Measurements from ENCODE around the gene INTS7.

INTS7 gene

DNA sequence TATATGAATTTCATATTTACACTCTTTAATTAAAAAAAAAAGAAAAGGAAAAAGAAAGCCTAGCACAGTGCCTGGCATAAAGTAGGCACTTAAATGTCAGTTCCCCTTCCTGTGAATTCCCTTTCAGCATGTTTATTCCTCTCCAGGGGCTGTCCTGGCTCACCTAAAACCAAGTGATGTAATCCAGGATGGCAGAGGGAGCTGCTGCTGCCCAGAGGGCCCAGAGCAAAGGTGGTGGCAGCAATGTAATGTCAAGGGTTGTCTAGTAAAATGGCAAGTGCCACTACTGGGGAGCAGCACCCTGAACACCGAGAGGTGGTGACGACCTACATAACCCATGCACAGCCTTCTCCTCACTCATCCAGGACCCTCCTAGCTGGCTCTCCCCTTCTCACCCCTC is 126.4 kb downstream of the INTS7 start:
- DNase-seq (ENCODE audit: low spot score): no peak

DNA sequence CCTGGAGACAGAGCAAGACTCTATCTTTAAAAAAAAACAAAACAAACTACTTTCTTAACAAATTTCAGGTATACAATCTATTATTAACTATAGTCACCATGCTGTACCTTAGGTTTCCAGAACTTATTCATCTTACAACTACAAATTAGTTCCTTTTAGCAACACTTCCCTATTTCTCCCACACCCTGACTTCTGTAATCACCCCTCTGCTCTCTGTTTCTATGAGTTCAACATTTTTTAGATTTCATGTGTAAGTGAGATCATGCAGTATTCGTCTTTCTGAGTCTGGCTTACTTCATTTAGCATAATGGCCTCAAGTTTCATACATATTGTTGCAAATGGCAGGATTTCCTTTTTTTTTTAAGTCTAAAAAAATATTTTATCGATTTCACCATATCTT is 126.9 kb downstream of the INTS7 start:
- no peak for DNase-seq (ENCODE audit: low spot score)

DNA sequence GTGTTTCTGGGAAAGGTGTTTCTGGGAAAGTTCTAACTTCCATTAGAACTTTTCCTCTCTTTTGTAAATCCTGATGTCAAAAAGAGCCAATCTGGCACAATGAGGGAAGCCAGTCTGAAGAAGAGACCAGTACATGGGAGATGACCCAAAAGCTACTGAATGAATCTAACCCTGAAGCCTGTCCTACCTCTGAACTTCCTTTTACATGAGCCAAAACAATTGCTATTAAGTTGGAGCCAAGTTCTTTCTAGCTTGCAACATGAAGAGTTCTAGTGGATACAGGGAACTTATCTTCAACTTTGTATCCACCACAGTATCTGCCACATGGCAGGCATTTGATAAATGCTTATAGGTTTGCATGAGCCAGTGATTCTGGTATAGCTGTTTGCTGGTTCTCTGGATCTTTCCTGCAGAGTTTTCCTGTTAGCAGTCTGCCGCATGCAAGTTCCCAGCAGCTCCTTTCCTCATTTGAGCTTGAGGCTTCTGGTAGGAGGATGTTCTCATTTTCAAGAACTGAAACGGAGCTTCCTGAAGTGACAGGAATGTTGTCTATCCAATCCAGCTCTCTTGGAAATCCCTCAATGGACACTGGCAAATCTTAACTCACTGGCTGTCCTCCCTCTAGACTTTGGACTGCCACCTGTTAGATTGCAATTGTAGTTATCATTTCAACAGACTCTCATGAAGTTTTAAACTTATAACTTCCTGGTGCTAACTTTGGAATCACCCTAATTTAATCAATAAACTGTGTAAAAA is 131.7 kb downstream of the INTS7 start:
- no peak for DNase-seq (ENCODE audit: low spot score)

DNA sequence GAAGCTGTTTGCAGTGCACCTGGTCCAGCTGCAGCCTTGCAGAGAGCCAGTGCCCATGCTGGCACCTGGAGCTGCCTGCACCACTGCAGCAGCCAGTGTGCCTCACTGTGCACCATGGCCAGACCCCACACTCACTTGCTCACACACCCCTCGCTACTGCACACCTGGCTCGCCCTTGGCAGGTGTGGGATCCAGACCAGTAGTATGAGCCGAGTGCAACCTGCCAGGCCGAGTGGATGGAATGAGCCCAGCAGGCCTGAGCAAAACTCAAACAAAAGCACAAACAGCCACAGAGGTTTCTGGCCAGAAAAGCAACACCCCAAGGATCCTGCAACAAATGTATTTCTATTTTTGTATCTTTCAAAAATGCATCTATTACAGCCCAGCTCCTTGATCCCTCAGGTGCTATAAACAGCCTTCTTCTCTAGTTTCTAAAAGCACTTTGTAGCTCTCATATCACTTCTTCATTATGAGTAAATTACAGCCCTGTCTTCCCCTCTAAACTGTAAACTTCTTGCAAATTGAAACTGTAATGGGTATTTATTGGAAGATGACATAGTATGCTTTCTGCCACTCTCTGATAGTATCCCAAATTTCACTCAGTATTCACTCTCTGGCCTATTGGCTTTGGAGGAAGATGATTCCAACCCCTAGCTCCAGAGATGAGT is 132.6 kb downstream of the INTS7 start:
- DNase-seq (ENCODE audit: low spot score): no peak

DNA sequence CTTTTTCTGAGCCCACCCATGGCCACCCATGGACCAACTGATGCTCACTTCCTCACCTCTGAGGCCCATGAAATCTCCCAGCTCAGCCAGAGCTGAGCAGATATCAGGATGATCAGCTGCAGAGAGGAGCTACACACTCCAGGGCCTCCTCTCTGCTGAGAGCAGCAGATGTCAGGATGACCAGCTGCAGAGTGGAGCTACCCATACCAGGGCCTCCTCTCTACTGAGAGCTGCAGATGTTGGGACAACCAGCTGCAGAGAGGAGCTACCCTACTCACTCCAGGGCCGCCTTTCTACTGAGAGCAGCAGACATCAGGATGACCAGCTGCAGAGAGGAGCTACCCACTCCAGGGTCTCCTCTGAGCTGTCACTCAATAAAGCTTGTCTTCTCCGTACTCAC is 133.4 kb downstream of the INTS7 start:
- DNase-seq (ENCODE audit: low spot score): no peak

DNA sequence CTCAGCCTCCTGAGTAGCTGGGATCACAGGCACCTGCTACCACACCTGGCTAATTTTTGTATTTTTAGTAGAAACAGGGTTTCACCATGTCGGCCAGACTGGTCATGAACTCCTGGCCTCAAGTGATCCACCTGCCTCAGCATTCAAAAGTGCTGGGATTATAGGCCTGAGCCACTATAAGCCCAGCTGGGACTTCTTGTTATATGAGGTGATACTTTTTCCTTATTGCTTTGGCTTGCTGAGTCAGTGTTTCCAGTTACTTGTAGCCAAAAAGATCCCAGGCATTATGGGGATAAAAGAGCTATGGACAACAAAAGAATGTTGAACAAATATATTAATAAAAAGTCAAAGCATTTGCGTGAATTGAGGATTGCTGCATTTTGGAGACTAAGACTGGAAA is 134.9 kb downstream of the INTS7 start:
- DNase-seq (ENCODE audit: low spot score): no peak

DNA sequence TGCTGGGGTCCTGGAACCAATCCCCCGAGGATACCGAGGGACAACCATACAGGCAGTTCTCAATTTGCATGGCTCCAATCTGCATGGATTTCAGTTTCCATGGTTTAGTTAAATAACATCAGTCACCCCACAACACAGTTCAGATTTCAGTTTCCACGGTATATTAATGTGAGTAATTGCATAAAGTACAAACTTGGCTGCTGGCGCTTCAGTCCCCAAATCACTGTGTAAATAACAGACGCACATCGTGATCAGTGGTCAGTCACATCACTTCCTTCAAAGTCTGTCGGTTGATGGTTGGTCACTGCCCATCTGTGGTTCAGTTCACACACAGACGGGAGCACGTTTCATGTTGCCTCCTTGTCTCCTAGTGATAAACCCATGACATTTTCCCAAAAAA is 138.4 kb downstream of the INTS7 start:
- no peak for DNase-seq (ENCODE audit: low spot score)

DNA sequence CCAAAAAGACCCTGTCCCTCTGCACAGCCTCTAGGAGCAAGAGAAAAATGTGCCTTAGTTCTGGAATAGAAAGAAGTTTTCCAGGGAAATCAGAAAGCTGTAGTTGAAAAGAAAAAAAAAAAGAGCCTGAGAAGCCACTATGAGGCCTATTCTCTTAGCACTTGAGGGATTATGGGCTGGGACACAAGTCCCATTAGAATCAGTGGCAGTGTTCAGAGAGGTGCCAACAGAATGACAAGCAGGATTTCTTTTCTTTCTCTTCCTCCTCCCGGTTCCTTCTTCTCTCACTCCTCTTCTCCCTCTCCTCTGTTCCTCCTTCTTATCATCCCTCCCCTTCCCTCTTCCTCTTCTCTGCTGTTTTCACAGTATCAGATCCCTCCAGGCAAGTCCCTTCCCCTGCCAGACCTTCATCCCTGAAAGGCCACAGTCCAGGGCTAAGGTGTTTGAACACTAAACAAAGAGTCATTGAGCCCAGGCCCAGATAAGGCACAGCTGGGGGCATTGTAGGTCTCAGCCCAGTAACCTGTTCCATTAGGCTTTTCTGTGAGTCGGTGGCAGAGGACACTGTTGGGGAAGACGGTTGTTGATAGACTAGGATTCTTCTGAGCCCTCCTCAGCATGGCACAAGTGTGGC is 140.1 kb downstream of the INTS7 start:
- DNase-seq (ENCODE audit: low spot score): no peak

DNA sequence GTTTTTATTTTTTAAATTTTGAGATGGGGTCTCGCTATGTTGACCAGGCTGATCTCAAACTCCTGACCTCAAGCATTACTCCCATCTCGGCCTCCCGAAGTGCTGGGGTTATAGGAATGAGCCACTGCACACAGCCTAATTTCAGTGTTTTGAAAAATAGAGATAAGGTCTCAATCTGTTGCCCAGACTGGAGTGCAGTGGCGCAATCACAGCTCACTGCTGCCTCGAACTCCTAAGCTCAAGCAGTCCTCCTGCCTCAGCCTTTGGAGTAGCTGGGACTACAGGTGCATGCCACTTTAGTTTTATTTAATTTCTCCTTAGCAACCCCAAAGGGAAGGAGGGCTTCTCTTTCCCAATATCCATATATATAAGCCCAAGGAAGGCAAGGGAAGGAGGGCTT is 141.0 kb downstream of the INTS7 start:
- DNase-seq (ENCODE audit: low spot score): no peak

DNA sequence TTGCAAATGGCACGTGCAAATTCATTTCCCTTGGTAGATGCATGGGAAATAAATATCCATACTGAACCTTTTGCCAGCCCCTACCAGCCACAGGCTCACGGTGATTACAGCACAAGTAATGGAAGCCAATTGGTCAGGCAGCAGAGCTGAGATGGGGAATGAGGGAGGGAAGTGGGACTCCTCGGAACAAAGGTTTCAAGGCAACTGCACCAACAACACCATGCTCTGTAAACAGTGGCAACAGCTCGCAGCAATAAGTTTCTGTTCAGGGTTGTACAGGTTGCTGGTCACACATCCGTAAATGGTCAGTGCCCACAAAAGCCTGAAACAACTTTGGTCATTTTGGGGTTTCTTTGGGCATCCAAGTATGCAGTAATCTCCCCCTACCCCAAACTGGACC is 142.1 kb downstream of the INTS7 start:
- no peak for DNase-seq (ENCODE audit: low spot score)

DNA sequence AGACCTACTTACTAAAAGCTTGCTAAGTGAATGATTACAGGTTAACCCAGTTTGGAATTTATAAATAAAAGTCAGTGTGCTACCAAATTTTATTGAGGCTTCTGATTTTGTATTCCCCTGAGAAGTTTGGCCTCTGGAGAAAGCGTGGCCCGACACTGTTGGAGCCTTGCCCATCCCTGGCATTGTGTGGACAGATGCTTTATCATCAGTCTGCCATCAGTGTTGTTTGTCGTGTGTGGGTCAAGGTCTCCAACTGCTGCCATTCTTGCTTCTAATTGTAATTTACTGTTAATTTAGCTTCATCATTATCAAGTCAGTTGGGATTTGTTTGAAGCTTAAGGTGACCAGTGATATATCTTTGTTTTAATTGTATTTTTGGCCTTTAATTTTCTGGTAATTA is 142.8 kb downstream of the INTS7 start:
- no peak for DNase-seq (ENCODE audit: low spot score)

DNA sequence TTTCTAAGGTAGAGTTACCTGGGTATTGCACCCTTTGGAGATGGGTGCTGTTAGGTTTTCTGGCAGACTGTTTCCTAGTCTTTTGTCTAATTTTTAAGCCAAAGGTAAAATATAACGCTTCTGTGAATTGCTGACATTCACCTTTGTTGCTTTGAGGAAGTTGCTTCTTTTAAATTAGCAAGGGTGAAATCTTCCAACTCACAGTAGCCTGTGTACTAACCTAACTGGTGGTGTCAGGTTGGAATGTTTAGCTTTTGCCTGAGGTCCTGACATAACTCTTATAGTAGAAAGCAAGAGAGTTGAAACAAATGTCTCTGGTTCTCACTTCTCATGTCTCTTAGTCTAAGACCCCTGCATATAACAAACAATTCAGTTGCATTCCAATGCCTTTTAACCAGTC is 143.6 kb downstream of the INTS7 start:
- no peak for DNase-seq (ENCODE audit: low spot score)

Data from GM03348 (cell line).